ENCODE measurements around the gene RAD51B.

RAD51B gene

GRCh38 chr14:67889455-67889854 is 69.9 kb downstream of the RAD51B start:
- DNase-seq (ENCODE audit: low read depth in 2 of 2, low spot score in 1 of 2) = no peak

DNA sequence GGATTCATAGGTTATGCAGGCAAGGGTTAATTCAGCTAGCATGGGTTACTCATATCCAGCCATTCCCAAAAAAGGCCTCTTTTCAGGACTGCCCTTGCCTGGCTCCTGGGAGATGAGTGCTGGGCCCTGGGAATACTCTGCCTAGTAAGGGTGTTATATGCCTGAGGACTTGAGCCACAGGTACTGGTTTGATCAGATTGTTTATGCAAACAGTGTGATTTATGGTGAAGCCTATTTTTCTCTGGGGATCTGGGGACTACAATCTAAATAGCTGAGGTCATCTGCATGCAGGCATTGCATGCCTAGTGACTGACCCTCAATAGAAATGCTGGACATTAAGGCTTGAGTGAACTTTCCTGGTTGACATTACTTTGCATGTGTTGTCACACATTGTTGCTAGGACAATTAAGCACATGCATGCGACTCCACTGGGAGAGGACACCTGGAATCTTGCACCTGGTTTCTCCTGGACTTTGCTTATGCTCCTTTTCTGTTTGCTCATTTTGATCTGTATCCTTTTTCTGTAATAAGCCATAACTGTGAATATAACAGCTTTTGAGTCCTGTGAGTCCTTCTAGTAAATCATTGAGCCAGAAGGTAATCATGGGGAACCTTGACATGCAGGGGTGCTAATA is 73.0 kb downstream of the RAD51B start:
- DNase-seq (ENCODE audit: low read depth in 2 of 2, low spot score in 1 of 2) = no peak

GRCh38 chr14:67900231-67900630 is 80.7 kb downstream of the RAD51B start:
- DNase-seq (ENCODE audit: low read depth in 2 of 2, low spot score in 1 of 2) = no peak

GRCh38 chr14:67908052-67908754 is 88.6 kb downstream of the RAD51B start:
- no peak for DNase-seq (ENCODE audit: low read depth in 2 of 2, low spot score in 1 of 2)

GRCh38 chr14:67911562-67911961 is 92.0 kb downstream of the RAD51B start:
- DNase-seq (ENCODE audit: low read depth in 2 of 2, low spot score in 1 of 2) = no peak

DNA sequence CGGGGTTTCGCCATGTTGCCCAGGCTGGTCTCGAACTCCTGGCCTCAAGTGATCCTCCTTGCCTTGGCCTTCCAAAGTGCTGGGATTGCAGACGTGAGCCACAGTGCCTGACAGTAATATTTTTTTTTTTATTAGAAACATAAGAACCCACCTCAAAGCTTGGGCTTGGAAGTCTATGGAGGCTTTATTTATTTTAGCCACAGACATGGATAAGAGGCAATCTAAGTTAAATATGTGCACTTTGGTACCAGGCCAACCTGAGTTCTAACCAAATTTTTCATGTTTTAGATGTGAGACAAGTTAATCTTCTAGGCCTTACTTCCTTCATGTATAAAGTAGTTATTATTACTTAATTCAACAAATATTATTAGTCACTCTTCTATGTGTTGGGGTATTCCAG is 96.9 kb downstream of the RAD51B start:
- DNase-seq (ENCODE audit: low read depth in 2 of 2, low spot score in 1 of 2) = no peak

- DNase-seq (ENCODE audit: low read depth in 2 of 2, low spot score in 1 of 2) = no peak
Observed at GRCh38 chr14:67917006-67917405, 97.4 kb downstream of the RAD51B start.

DNA sequence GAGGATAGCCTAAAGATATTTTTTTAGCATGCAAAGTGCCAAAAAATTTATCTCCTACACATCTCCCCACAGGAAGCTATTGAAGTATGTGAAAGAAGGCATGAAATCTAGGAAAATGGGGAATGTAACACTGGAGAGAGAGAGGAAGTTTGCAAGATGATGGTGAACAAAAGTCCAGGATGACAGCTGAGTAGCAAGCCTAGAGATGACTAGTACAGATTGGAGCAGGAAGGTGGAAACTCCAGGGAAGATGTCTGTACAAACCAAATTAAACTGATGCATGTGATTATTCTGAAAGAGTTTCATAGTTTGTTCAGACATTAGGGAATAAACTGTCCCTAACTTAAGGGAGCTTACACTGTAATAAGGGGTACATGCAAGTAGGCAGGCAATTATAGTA is 99.3 kb downstream of the RAD51B start:
- no peak for DNase-seq (ENCODE audit: low read depth in 2 of 2, low spot score in 1 of 2)

- no peak for DNase-seq (ENCODE audit: low read depth in 2 of 2, low spot score in 1 of 2)
Observed at GRCh38 chr14:67919259-67920032, 99.9 kb downstream of the RAD51B start.

GRCh38 chr14:67926821-67927220 is 107.2 kb downstream of the RAD51B start:
- no peak for DNase-seq (ENCODE audit: low read depth in 2 of 2, low spot score in 1 of 2)

GRCh38 chr14:67927244-67927643 is 107.7 kb downstream of the RAD51B start:
- DNase-seq (ENCODE audit: low read depth in 2 of 2, low spot score in 1 of 2) = no peak

- DNase-seq (ENCODE audit: low read depth in 2 of 2, low spot score in 1 of 2) = no peak
Observed at GRCh38 chr14:67928375-67928774, 108.8 kb downstream of the RAD51B start.

DNA sequence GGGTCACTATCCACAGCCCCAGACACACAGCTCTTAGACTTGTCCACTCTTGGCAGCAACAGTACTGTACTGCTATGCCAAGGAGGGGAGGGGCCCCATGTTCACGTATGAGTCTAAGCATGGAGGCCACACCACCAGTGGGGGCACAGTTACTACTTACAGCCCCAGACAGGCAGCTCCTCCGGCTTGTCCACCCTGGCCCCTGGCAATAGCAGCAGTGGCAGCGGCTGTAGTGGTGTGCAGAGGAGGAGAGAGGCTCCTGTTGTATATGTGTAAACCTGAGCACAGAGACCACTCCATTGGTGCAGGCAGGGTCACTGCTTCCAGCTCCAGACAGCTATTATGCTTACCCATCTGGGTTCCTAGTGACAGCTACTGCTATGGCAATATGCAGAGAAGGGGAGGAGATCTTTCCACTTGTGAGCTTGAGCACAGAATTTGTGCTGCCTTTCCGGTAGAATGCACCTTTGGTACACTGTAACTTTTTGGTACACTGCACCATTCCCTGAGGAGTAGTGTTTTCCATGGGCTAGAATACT is 113.2 kb downstream of the RAD51B start:
- no peak for DNase-seq (ENCODE audit: low read depth in 2 of 2, low spot score in 1 of 2)

- DNase-seq (ENCODE audit: low read depth in 2 of 2, low spot score in 1 of 2) = no peak
Observed at GRCh38 chr14:67933266-67933665, 113.7 kb downstream of the RAD51B start.

GRCh38 chr14:67934087-67934486 is 114.5 kb downstream of the RAD51B start:
- DNase-seq (ENCODE audit: low read depth in 2 of 2, low spot score in 1 of 2) = no peak

DNA sequence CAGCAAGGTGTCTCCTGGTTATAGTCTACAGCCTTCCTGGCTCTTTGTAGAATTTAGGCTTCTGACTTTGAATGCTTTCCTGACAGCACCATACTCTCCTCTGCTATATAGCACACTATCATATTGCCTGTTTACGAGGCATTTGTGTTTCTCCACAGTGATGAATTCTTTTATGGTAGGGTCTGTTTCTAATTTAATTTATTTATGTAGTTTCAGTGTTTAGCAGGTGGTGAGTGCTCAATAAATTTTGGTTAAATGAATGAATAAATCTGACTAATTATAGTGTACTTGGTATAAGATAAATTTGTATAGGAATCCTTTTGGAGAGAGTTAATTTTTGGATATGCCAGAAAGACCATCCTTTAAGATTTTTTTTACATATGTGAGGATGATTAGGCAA is 115.3 kb downstream of the RAD51B start:
- no peak for DNase-seq (ENCODE audit: low read depth in 2 of 2, low spot score in 1 of 2)

DNA sequence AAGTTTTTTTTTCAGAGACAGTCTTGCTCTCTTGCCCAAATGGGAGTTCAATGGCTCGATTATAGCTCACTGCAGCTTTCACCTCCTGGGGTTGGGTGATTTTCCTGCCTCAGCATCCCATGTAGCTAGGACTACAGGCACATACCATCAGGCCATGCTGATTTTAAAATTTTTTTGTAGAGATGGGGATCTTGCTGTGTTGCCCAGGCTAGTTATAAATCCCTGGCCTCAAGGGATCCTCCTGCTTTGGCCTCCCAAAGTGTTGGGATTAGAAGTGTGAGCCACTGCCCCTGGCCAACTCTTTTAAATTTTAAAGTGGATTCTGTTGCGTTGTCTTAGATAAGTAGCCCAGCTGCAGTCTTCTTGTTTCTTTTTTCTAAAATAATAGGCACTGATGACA is 115.8 kb downstream of the RAD51B start:
- DNase-seq (ENCODE audit: low read depth in 2 of 2, low spot score in 1 of 2) = no peak

DNA sequence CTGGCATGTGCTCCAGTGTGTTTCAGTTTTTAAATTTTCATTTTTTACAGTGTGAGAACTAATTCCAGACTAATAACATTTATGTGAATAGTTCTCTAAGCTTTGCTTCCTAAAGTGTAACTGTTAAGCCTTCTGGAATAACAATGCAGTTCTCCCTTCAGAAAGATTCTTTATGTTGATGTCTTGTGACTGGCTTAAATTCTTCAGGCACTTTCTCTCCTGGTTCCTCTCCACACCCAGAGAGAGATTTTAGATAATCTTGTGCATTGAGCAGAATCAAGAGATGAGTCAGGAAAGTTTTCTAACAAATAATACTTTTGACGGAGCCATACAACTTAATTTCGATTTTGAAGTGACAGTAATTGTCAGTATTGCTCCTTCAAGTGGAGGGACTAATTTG is 118.5 kb downstream of the RAD51B start:
- no peak for DNase-seq (ENCODE audit: low read depth in 2 of 2, low spot score in 1 of 2)

- no peak for DNase-seq (ENCODE audit: low read depth in 2 of 2, low spot score in 1 of 2)
Observed at GRCh38 chr14:67940486-67941455, 121.2 kb downstream of the RAD51B start.

DNA sequence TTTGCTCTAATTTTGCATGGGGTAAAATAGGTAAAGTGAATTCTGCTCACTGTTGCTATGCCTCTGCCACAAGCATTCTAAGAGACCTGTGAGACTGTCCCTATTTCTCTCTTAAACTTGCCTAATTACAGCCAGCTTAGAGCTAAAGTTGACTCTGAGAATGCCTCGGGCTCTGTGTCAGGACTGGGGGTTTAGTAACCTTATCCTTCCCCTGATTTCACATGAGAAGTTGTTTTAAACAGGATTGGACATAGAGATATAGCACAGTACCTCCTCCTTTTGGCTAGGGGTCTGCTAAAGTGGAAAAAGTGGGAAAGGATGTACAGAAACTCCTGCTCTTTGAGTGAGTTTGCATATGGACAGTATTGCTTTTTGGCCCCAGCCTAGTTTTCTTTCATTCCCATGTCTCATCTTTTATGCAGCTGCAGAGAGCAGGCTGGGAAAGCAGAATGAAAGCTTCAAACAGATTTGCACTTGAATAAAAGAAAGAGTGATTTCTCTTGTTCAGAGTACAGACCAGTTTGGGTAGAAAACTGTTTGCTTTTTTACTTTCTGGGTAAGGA is 122.0 kb downstream of the RAD51B start:
- DNase-seq (ENCODE audit: low read depth in 2 of 2, low spot score in 1 of 2) = no peak
